Bone marrow (tissue), 2 donors: ENCODE measurements around the gene ARHGAP8.

Source experiments
- DNase-seq, 2 donors: peaks; one replicate each; lab custom pipeline; 2025; lab: John Stamatoyannopoulos, UW

Gene ARHGAP8

GRCh38 chr22:44726439-44726838, 25.9 kb upstream of the ARHGAP8 start:
- DNase-seq = no peak

GRCh38 chr22:44727148-44727547, 25.2 kb upstream of the ARHGAP8 start:
- DNase-seq = no peak

GRCh38 chr22:44727709-44728108, 24.7 kb upstream of the ARHGAP8 start:
- no peak for DNase-seq

DNA sequence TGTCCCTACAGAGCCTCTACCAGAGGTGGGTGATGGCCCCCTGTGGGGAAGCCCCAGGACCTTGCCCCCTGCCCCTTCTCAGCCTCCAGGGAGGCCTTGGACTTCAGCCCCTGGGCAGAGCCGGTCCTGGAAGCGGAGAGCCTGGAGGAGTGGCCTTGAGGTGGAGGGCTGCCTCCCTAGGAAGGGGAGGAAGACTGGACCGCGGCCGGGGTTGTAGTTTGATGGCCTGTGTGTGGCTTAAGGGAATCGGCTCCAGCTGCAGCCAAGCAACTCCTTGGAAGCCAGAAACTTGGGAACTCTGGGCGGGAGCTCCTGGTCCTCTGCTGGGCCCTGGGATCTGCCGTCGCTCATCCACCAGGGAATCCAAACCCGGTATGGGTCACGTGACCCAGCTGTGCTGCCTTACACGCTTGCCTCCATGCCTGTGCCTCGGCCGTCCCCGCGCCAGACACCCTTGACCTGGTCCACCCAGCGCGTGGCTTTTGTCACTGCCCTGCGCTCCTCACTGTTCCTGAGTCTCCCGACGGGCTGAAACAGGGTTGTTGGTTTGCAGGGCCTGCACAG, 23.5 kb upstream of the ARHGAP8 start:
- no peak for DNase-seq

DNA sequence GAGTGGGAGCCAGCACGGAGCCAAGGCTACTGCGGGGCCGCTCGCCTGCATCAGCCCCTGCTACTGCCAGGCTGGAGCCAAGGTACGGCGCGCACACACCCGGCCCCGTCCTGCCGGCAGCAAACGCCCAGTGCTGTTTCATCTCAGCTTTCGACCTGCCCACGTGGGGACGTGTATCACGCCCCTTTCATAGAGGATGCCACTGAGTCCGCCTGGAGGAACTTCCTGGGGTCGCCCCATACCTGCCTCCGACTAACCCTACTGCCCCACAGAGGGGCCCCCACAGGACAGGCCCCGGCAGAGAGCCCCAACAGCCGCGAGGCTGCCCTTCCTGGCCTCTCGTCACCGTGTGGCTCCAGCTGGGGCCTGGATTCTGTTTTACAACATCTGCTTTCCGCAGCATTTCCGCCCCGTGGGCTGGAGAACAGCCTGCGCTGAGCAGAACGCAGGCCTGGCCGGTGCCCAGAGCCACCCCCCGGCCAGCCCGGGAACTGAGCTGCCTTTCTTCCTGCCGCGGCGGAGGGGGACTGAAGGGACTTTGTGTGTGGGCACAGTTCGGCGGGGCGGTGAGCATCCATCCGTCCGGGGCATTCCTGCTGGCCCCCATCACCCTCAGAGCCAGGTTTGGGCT, 22.9 kb upstream of the ARHGAP8 start:
- DNase-seq = peak in 1 of 2 donors; percentile 76

- no peak for DNase-seq
These were observed 22.4 kb upstream of the ARHGAP8 start for GRCh38 chr22:44730022-44730393.

GRCh38 chr22:44730490-44731356, 21.7 kb upstream of the ARHGAP8 start:
- DNase-seq = no peak

- DNase-seq = no peak
These were observed 20.9 kb upstream of the ARHGAP8 start for GRCh38 chr22:44731357-44731970.

- no peak for DNase-seq
These were observed 20.3 kb upstream of the ARHGAP8 start for GRCh38 chr22:44732017-44732561.

DNA sequence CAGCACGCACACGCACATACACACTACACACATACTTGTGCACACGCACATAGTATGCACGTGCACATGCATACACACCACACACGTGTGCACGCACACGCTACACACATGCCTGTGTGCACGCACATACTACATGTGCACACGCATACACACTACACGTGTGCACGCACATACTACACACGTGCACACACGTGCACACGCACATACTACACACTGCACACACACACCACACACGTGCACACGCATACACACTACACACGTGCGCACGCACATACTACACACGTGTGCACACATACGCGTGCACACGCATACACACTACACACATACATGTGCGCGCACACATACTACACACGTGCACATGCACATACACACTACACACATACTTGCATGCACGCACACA, 19.7 kb upstream of the ARHGAP8 start:
- DNase-seq = no peak

DNA sequence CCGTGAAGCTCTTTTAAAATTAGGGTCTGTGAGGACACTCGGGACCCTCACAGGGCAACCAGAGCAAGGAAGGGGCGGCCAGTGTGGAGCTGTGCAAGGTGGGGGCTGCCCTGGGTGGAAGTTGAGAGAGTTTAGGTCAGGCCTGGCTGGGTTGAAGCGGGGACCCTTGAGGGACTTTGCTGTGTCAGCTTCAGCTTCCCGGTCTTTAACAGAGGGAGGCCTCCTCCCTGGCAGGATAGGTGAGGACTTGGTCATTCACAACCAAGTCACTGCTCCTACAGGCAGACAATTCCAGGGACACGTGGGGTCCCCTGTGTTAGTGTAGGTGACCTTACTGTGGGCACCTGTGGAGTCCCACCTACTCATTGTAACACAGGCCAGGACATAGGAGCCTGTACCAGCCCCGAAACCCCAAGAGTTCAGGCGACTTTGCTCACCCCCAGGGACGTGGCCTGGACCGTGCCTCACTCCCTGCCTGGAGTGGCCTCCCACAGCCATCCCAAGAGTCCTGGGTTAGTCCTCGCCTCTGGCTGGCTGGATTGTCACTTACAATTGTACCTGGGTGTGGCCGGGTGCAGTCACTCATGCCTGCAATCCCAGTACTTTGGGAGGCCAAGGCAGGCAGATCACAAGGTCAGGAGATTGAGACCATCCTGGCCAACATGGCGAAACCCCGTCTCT, 18.8 kb upstream of the ARHGAP8 start:
- no peak for DNase-seq

DNA sequence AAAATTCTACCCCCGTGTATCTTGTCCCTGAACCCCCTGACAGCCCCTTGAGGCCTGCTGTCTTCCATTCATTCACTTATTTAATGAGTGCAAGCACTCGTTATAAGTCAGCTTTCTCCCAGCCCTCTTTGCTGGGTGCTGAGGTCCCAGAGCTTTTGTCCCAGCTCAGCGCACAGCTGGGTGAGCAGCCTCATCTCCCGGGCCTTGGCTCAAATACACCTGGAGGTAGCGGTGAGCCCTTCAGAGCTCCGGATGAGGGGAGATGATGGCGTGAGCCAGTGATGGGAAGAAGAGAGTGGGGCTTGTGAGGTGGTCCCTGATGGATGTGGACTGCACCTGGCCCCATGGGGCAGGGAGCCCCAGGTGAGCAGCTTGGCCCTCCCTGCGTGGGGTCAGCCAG, 18.1 kb upstream of the ARHGAP8 start:
- no peak for DNase-seq

DNA sequence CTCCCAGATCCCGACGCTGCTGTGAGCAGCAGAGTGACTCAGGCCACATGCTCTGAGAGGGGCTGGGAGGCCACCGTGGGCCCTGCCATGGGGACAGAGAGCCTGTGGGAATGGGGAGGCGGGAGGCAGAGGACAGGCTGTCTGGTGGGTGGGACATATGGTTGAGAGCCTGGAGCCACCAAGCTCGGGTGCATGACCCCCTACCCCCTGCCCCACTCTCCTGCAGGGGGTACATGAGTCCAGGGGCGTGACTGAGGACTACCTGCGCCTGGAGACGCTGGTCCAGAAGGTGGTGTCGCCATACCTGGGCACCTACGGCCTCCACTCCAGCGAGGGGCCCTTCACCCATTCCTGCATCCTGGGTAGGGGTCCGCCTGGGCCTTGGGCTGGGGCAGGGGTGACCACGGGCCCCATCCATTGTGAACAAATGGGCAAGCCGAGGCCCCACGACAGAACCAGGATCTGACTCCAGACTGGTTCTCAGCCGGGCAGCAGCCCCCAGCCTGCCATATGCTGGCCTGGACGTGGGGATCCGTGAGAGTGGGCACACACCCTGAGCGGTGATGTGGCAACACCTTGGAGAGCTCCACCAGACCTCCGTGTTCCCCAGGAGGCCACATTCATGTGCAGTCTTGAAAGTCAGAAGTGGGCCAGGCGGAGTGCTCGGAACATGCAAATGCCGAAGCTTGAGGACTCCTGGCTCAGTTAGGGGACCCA, 17.4 kb upstream of the ARHGAP8 start:
- no peak for DNase-seq

DNA sequence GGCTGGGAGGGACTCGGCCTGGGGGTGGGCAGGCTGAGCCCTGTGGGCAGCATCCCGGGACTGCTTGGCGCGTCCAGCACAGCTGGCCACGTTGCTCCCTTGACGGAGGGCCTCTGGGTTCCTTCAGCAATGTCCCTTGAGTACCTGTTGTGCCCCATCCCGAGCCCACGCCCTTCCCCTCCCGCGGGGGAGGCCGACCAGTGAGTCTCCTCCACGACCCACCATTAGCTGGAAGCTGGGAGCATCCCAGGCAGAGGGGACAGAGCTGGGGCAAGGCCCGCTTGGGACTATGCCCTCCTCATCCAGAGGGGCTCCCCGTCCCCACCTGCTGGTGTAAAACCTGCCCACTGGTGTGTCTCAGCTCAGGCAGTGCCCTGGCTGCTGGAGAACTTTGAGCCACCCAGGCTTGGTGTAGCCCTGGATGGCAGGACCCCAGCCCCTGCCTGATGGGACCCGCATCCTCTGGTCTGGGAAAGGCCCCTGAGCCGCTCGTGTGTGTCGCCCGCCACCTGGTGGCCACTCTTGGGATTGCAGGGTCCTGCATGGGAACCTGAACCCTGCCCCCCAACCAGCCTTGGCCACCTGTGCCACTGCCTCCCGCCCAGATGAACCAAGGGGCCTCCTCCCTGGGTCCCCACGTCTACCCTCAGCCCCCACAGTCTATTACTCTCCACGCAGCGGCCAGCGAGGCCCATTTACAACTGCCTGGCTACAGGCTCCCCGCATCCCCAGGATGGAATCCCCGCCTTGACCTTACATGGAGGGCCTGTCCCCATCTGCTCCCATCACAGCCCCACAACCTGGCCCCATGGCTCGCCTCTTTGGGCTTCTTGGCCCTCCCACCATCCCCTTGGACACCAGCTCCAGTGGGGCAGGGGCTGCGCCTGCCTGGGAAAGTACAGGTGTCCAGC, 16.6 kb upstream of the ARHGAP8 start:
- DNase-seq = peak; percentile 25 to 61

DNA sequence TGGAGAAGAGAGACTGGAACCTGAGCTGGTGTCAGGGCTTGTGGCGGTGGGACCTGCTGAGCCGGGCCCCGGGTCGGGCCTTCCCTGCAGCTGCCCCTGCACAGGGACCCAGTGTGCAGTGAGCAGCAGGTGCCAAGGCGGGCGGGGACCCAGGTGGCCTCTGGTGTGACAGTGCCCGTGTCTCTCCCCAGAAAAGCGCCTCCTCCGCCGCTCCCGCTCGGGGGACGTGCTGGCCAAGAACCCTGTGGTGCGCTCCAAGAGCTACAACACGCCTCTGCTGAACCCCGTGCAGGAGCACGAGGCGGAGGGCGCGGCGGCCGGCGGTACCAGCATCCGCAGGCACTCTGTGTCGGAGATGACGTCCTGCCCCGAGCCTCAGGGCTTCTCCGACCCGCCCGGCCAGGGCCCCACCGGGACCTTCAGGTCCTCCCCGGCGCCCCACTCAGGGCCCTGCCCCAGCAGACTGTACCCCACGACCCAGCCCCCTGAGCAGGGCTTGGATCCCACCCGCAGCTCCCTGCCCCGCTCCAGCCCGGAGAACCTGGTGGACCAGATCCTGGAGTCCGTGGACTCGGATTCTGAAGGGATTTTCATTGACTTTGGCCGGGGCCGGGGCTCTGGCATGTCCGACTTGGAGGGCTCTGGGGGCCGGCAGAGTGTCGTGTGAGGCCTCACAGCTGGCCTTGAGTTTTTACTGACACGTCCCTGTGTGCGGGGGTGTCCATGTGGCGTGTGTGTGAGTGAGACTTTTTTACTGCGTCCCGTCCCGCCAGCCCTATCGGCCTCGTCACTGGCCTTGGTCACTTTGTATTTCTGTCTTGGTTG, 15.6 kb upstream of the ARHGAP8 start:
- DNase-seq = no peak

- DNase-seq = no peak
These were observed 14.7 kb upstream of the ARHGAP8 start for GRCh38 chr22:44737406-44738346.

DNA sequence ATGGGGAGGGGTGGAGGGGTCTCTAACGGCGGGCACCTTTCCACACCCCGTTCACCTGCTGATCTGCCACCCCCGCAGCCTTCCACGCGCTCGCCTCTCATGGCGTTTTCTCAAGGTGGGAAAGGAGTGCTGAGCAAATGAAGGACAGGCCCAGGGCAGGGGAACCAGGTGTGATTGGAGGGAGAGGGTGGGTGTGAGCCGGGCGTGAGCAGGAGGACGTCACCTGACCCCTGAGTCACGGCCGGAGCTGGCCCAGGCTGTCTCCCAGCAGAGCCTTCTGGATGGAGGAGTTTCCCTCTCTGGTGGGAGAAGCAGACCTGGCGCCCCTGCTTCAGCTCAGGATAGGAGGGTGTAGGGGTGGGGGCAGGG, 14.0 kb upstream of the ARHGAP8 start:
- no peak for DNase-seq

DNA sequence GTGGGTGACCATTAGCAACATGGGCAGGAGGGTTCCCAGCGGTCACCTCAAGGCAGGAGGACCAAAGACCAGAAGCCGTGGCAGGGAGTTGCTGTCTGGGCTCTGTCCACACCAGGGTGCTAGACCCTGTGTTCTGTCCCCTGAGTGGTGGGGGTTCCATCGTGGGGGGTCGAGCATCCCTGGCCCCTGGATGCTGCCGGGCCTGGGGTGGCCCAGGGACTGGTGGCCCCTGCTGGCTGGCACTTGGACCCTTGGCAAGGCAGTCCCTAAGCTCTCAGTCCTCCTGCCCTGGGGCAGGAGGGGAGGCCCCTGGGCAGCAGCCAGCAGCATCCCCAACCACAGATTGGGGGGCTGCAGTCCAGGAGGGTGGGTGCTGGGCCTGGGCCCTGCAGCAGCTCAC, 13.4 kb upstream of the ARHGAP8 start:
- DNase-seq = no peak
